Thymus (tissue), 11 donors: ENCODE data around the gene BBIP1. TPM values are rescaled to one million over a fixed set of nuclear protein-coding genes. Genes with fewer than 3 reads are reported as not detected.
"Not testable (repeated sequence)": the region's sequence is repeated elsewhere in the genome, so short reads cannot be mapped to it uniquely, and the experiment has no call there.

Experiments
- DNase-seq, 9 donors: peaks; one replicate each; pipeline ENCODE4 v3.0.0-alpha.2; 2013; ENCODE audit warnings: low spot score in 9 of 9, low read depth in 6 of 9, missing footprints in 1 of 9
- H3K27ac ChIP-seq, 2 donors: one replicate each; pipeline ENCODE4 v1.5.1; 2013; ENCODE audit warnings: control low read depth in 1 of 2, low read depth in 1 of 2, low read length in 1 of 2, mild to moderate bottlenecking in 1 of 2, moderate library complexity in 1 of 2
- H3K27me3 ChIP-seq, 2 donors: one replicate each; pipeline ENCODE4 v1.5.1; 2013; ENCODE audit warnings: low read length in 1 of 2; ENCODE audit not compliant: control insufficient read depth in 2 of 2, insufficient read depth in 1 of 2
- H3K36me3 ChIP-seq, 2 donors: one replicate each; pipeline ENCODE4 v1.5.1; 2013; ENCODE audit warnings: low read length in 1 of 2, mild to moderate bottlenecking in 1 of 2, moderate library complexity in 1 of 2; ENCODE audit not compliant: control insufficient read depth in 2 of 2, insufficient read depth in 2 of 2
- H3K4me1 ChIP-seq, 2 donors: one replicate each; pipeline ENCODE4 v1.5.1; 2013; ENCODE audit warnings: low read length in 2 of 2; ENCODE audit not compliant: control insufficient read depth in 2 of 2, insufficient read depth in 2 of 2
- H3K4me3 ChIP-seq, 2 donors: one replicate each; pipeline ENCODE4 v1.5.1; 2013; ENCODE audit warnings: low read length in 2 of 2, control low read depth in 1 of 2, mild to moderate bottlenecking in 1 of 2
- H3K9me3 ChIP-seq, 2 donors: one replicate each; pipeline ENCODE4 v1.5.1; 2013; ENCODE audit warnings: low read length in 1 of 2, mild to moderate bottlenecking in 1 of 2; ENCODE audit not compliant: control insufficient read depth in 2 of 2, insufficient read depth in 1 of 2
- WGBS: extraction: QIAGEN DNeasy Blood & Tissue Kit; methylation state at CpG from one replicate; pipeline ENCODE4 v1.1.7; 2013; 5-methylcytosine and 5-hydroxymethylcytosine counted together
- polyA plus RNA-seq: library from polyadenylated mRNA; stranded (reverse); fragments of 200-250 nt; gene quantifications from one replicate; pipeline ENCODE4 v1.2.3, GENCODE V29; 2013
- total RNA-seq: library from RNA; stranded (reverse); fragments of 120-200 nt; gene quantifications from one replicate; pipeline ENCODE4 v1.2.4, GENCODE V29; 2013
- donor health status: healthy.

Gene BBIP1
- total and polyA plus RNA-seq, 2 donors, result 25.2 to 43.4 TPM

GRCh38 chr10:110915600-110915999 lies 3.4 kb downstream of the BBIP1 start:
- H3K27me3 ChIP-seq, H3K27ac ChIP-seq, H3K36me3 ChIP-seq, DNase-seq, H3K4me3 ChIP-seq, H3K4me1 ChIP-seq, H3K9me3 ChIP-seq: not testable (repeated sequence)
- WGBS, result 97% methylated on average over 4 of the region's 4 CpGs

DNA sequence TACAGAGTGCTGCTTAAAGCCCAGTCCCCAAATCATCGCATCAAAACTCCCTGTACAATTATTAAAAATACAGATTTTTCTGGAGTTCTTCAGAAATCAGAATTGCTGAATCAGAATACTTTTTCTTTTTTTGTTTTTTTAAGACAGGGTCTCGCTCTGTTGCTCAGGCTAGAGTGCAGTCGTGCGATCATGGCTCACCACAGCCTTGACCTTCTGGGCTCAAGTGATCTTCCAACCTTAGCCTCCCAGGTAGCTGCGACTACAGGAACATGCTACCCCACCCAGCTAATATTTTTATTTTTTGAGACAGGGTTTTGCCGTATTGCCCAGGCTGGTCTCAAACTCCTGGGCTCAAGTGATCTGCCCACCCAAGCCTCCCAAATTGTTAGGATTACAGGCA lies 3.9 kb downstream of the BBIP1 start:
- no peak overlapping the region for H3K4me3 ChIP-seq
- H3K4me1 ChIP-seq, result no peaks in the 10 kb centered on the region
- no peaks in the 10 kb centered on the region for H3K27me3 ChIP-seq
- H3K9me3 ChIP-seq, result no peaks in the 10 kb centered on the region
- 98% methylated on average over 6 of the region's 6 CpGs for WGBS
- H3K36me3 ChIP-seq, result no peaks in the 10 kb centered on the region
- H3K27ac ChIP-seq, result no peak overlapping the region
- no peak for DNase-seq

DNA sequence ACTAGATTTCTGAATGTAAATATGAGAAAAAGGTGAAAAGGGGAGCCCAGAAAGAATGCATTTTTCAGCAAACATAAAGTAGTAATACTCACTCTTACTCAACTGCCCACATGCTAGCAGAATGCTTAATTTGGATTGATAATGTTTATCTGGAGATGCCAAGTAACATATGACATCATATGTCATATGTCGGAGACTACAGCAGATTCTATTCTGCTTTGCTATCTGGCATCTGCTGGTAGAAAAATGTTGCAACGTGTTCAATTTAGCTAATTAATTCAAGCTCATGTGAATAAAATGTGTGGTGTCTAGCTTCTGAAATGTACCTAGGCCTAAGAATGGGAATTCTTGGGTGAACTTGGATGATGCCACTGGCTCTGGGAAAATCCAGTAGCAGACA lies 4.5 kb downstream of the BBIP1 start:
- no peak overlapping the region for H3K4me3 ChIP-seq
- no peaks in the 10 kb centered on the region for H3K4me1 ChIP-seq
- H3K9me3 ChIP-seq, result no peaks in the 10 kb centered on the region
- no peaks in the 10 kb centered on the region for H3K36me3 ChIP-seq
- 97% methylated on average over 2 of the region's 2 CpGs for WGBS
- no peak for DNase-seq
- no peaks in the 10 kb centered on the region for H3K27me3 ChIP-seq
- H3K27ac ChIP-seq, result no peak overlapping the region

DNA sequence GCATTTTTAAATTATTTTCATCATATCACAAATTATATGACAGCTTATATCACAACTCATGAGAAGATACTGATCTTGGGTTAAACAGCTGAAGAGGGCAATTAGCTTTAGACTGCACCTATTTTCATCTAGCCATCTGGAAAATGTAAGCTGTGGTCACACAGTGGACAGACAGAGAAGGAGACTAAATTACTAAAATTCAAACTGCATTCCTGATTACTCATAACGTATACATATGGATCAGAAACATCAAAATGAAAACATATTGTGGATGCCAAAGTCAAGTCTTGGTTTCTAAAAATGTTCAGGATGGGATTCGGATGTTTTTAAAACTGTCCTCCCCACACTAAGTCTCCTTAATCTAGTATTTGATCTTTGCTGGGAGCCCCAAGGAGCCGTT lies 6.6 kb downstream of the BBIP1 start:
- no peaks in the 10 kb centered on the region for H3K4me1 ChIP-seq
- H3K9me3 ChIP-seq, result no peaks in the 10 kb centered on the region
- H3K4me3 ChIP-seq, result no peak overlapping the region
- no peaks in the 10 kb centered on the region for H3K27me3 ChIP-seq
- 95% methylated on average over 3 of the region's 3 CpGs for WGBS
- no peaks in the 10 kb centered on the region for H3K36me3 ChIP-seq
- DNase-seq, result no peak
- H3K27ac ChIP-seq, result no peak overlapping the region

DNA sequence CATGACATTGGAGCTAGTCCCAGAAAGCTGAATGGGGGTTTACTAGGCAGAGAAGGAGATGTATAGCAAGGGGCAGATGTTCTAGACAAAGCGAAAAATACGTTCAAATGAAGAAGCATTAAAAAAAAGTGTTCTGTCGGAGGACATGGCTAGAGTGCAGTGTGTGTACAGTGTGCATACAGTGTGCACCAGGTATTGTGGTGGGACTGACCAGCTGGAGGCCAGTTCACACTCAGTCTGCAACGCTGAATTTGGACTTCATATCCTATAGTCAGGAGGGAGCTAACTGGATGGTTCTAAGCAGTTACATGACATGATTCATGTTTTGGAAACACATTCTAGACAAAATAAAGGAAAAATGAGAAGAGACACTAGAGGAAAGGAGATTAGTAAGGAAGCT lies 8.8 kb downstream of the BBIP1 start:
- DNase-seq, result no peak
- Histone ChIP-seq H3K36me3 (no peaks in the 10 kb centered on the region), H3K4me3 (no peak overlapping the region), H3K9me3 (no peaks in the 10 kb centered on the region), H3K4me1 (no peaks in the 10 kb centered on the region), H3K27ac (no peak overlapping the region), H3K27me3 (no peaks in the 10 kb centered on the region)
- 98% methylated on average over 4 of the region's 4 CpGs for WGBS

- Histone ChIP-seq H3K4me3 (no peak overlapping the region), H3K27ac (no peak overlapping the region), H3K36me3 (peaks cover 11 to 43% of the 10 kb centered on the region in 2 donors), H3K9me3 (no peaks in the 10 kb centered on the region), H3K4me1 (no peaks in the 10 kb centered on the region), H3K27me3 (no peaks in the 10 kb centered on the region)
- no peak for DNase-seq
- WGBS, result 97% methylated on average over 3 of the region's 3 CpGs
Measured at GRCh38 chr10:110903280-110904278, 15.4 kb downstream of the BBIP1 start.

GRCh38 chr10:110901954-110902819 lies 16.8 kb downstream of the BBIP1 start:
- Histone ChIP-seq H3K9me3 (no peaks in the 10 kb centered on the region), H3K36me3 (peaks cover 13 to 47% of the 10 kb centered on the region in 2 donors), H3K4me1 (no peaks in the 10 kb centered on the region), H3K27ac (no peak overlapping the region), H3K4me3 (no peak overlapping the region), H3K27me3 (no peaks in the 10 kb centered on the region)
- WGBS, result 96% methylated on average over 7 of the region's 7 CpGs
- DNase-seq, result no peak

- Histone ChIP-seq H3K4me3 (no peak overlapping the region), H3K36me3 (peaks cover 16 to 59% of the 10 kb centered on the region in 2 donors), H3K9me3 (no peaks in the 10 kb centered on the region), H3K27ac (no peak overlapping the region), H3K4me1 (no peaks in the 10 kb centered on the region), H3K27me3 (no peaks in the 10 kb centered on the region)
- WGBS, result 98% methylated on average over 2 of the region's 2 CpGs
- DNase-seq, result no peak
Measured at GRCh38 chr10:110900983-110901382, 18.0 kb downstream of the BBIP1 start.

DNA sequence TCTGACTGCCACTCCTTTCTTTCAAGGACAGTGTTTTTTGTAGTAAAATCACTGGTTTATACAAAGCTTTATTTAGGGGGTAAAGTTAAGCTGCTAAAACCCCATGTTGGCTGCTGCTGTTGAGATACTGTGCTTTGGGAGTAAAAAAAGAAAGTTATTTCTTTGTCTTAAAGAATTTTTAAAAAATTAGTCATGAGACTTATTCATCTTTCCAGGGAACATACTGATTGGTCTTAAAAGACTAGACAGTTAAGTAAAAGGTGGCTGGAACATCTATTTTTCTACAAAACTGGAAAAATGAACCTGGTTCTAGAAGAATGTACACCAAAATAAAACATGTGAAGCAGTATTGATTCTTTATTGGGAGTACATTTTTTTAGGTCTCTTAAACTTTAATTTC lies 20.6 kb downstream of the BBIP1 start:
- Histone ChIP-seq H3K4me3 (no peak overlapping the region), H3K27me3 (no peaks in the 10 kb centered on the region), H3K36me3 (peaks cover 20 to 69% of the 10 kb centered on the region in 2 donors), H3K9me3 (no peaks in the 10 kb centered on the region), H3K4me1 (no peaks in the 10 kb centered on the region), H3K27ac (no peak overlapping the region)
- no peak for DNase-seq
